Right hindlimb (tissue), 1 donor: ENCODE data around the gene CUTC.
"Not testable (repeated sequence)": the region's sequence is repeated elsewhere in the genome, so short reads cannot be mapped to it uniquely, and the experiment has no call there.

ENCODE experiments used
- DNase-seq: peaks from one replicate; pipeline ENCODE4 v3.0.0-alpha.2; 2018

CUTC gene

DNA sequence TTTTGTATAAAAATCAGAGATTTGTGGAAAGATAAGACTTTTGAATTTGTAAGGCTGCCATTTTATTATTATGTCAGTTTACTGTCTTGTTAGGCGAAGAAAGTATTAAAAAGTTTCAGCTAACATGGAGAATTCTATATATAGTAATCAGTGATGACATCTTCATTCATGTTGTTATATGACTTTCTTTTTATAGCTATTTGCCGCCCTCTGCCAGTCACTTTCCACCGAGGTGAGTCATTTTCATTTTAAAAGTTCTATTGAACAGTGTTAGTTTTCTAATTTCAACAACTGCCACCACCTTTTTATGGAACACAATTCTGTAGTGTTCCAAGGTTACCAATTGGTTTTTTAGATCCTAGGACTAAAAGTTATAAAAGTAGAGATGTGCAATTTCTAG lies 11.8 kb downstream of the CUTC start:
- no peak for DNase-seq

DNA sequence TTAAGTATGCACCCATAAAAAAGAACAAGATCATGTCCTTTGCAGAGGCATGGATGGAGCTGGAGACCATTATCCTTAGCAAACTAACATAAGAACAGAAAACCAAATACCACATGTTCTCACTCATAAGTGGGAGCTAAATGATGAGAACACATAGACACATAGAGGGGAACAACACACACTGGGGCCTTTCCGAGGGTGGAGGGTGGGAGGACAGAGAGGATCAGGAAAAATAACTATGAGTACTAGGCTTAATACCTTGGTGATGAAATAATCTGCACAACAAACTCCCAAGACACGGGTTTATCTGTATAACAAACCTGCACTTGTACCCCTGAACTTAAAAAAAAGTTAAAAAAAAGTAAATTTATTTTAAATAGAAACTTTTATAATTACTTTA lies 14.1 kb downstream of the CUTC start:
- not testable (repeated sequence) for DNase-seq

DNA sequence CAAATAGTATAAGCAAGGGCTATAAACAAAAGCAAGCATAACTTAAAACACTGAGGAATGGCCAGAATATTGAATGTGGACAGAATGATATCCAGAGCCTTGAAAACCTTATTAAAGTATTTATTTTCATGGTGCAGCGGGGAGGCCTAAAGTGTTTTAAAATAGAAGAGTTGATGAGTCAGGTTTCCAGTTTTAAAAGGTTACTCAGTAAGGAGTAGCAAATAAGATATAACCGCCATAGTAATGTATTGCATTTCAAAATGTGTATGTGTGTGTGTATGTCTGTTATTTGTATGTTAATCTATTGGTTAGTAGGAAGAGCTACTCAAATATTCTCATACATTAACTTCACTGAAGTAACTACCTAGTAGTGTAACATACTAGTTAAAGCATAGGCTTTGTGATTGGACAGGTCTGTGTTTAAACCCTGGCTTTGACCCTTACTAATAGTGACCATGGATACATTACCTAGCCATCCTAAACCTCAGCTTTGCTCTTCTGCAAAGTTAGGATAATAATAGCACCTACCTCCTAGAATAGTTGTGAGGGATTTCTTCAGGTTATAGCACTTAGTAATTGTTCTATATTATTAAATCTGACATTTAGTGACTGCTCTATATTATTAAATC lies 16.9 kb downstream of the CUTC start:
- DNase-seq = no peak

DNA sequence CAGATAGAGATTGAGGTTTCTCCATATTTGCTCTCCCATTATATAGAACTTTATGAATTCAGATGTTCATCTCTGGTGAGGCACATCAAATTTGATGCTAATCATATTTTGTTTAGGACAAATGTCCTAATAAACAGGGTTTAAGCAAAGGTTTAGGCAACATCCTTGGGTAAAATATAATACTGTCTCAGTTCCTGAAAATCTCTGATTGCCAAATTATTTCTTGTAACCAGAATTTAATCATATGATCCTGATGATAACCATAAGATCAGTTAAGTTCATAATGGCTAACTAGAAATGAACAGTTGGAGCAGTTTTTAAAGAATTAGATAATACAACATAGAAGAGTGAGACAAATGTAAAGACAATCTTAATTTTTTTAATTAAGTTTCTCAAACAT lies 18.6 kb downstream of the CUTC start:
- DNase-seq = no peak

DNA sequence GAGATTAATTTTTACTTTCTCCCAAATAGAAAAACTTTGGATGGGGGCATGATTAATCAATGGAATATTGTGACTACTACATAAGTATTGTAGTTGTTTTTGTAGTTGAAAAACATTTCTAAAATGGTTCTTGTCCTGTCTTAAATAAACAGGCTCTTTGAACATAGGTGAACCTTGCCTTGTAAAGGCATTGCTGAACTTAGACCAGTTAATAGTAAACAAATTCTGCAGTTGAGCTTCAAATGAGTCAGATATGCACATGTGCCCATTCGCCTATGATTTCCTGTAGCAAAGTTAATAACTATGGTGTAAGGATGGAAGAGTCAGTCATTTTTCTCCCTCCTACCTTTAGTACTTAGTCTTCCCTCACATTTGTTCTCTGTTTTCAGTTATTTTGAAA lies 22.6 kb downstream of the CUTC start:
- DNase-seq = no peak

DNA sequence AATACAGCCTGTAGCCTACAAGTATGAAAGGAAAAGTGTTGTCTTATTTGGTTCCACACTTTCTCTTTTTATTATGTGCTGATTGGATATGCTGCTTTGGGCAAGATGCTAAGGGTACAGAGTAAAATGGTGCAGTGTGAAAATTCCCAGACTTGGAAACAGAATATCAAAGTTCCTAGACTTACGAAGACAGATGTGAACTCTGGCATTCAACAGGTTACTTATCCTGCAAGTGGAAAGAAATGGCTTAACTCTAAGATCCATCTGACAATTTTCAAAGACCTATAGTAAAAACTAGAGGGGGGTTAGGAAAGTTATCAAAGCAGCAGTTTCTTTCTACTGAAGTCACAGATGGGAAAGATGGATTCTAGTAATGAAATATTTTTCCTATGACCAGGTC lies 24.1 kb downstream of the CUTC start:
- no peak for DNase-seq

DNA sequence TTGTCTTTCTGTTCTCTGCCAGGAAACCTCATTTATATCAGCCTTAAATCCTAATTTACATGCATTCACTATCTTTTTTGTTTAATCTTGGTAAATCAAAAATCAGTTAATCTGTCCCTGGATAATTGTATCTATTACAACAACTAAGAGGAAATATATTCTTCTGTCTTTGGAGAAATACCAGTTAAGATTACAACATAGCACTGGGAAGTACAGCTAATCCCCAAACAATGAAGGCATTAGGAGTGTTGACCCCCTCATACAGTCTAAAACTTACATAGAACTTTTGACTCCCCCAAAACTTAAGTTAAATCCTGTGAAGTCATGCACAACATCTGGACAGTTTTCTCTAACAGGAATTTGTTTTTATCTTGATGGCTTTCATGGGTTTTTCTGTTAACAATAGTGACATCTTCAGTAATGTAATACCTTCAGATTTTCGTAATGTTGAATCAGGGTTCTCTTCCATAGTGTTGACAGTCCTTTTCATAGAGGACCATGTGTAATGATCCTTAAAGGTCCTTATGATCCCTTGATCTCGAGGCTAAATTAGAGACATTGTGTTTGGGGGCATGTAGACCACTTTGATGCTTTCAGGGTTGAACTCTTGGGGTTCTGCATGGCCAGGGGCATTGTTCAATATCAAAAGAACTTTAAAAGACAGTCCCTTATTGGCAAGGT lies 26.3 kb downstream of the CUTC start:
- no peak for DNase-seq

DNA sequence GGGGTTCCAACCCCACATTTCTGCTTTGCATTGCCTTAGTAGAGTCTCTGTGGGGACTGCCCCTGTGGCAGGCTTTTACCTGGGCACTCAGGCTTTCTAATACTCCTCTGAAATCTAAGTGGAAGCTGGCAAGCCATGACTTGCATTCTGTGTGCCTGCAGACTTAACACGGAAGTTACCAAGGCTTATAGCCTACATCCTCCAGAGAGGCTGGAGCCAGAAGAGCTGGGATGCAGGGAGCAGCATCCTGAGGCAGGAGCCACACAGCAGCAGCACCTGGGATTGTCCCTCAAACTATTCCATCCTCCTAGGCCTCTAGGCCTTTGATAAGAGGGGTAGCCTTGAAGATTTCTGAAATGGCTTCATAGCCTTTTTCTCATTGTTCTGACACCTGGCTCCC lies 28.3 kb downstream of the CUTC start:
- no peak for DNase-seq

DNA sequence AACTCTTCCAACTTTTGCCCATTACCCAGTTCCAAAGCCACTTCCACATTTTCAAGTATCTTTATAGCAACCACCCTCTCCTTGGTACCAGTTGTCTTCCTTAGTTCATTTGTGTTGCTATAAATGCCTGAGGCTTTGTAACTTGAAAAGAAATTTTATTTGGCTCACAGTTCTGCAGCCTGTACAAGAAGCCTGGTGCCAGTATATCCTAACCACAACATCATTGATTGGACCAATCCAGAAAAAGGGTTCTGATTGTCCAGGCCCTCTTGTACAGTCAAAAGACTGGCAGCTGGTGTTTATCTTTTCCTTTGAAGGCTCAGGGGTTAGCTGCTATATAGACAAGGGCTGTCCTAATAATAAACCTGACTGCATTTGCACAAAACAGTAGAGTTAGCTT lies 29.3 kb downstream of the CUTC start:
- no peak for DNase-seq

DNA sequence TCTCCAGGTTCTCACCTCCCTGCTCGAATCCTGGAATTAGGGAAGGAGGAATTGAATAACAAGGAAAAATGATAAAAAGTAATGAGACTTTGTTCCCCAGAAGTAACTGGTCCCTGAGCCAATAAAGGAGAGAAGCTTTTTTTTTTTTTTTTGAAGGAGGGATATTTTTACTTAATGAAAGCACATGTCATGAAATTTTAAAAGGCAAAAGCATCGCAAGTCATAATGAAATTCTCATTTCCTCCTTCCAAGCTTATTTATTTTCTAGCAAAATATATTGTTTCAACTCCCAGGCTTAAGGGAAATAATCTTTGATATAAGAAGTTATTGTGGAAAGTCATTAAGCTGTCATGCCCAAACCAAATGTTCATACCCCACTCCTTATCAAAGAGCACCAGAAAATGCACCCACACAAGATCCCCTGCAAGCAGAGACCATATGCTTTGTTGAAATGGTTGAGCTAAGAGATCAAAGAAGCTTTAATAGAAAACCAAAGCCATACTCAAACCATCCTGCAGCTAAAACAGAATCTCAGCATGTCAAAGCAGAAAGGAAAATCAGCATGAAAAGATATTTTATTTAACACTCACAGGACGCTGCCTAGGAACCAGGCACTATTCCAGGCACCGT lies 33.8 kb downstream of the CUTC start:
- no peak for DNase-seq

DNA sequence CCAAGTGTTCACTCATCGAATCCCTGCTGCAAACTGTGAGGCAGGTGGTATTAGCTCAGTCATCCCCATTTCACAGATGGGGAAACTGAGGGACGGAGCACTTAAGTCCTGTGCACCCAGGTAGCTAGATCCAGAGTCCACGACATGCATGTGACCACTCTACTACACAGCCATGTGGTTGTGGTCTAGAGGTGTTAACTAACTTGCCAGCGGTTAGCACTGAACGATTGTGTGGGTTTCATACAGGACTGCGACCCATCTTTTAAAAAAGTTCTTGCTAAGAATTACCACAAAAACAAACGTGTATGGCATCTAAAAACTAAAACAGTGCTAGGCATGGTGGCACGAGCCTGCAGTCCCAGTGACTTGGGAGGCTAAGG lies 34.3 kb downstream of the CUTC start:
- DNase-seq = no peak

DNA sequence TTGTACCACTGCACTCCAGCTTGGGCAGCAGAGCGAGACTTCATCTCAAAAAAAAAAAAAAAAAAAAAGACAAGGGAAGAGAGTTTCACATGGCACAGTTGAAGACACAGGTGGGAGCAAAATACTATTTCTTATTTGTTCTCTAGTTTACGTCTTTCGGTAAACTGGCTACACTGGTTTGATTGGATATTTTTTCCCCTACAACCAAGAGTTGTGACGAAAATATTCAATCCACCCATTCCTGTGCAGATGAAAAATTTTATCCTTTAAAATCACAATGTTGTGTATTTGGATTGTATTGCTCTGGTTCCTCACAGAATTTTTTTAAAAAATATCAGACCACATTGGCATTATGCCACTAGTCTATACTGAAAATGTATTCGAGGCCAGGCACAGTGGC lies 35.9 kb downstream of the CUTC start:
- no peak for DNase-seq

DNA sequence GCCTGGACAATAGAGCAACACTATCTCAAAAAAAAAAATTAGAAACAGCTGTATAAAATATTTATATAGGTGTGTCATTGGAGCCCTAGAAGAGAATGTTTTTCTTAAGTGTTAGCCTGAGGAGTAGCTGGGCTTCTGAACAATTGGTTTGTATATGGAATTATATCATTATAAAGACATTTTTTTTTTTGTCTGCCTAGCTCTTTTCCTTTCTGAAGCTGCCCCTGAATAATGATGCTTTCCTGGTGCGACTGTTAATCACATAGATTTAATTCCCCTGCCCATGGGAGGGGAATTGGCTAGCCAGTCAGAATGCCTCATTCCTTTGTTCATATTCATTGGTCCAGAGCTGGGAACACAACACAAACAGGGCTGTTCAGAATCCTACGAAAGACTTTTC lies 36.5 kb downstream of the CUTC start:
- DNase-seq = no peak

DNA sequence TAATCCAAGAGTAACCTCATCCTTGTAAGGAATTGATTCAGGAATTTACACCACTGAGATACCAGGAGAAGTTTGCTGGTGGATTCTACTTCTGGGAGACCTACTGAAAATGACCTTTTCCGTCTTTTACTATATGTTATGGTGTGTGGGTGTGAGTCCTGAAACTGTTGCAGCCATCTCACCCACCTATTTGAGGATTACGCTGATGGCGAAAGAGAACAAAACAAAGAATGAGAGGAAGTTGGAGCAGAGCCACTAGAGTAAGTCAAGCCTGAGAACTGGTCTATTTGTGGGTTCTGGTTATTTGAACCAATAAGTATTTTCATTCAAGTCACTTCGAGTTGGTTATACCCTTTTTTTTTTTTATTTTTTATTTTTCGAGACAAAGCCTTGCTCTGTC lies 37.7 kb downstream of the CUTC start:
- no peak for DNase-seq

DNA sequence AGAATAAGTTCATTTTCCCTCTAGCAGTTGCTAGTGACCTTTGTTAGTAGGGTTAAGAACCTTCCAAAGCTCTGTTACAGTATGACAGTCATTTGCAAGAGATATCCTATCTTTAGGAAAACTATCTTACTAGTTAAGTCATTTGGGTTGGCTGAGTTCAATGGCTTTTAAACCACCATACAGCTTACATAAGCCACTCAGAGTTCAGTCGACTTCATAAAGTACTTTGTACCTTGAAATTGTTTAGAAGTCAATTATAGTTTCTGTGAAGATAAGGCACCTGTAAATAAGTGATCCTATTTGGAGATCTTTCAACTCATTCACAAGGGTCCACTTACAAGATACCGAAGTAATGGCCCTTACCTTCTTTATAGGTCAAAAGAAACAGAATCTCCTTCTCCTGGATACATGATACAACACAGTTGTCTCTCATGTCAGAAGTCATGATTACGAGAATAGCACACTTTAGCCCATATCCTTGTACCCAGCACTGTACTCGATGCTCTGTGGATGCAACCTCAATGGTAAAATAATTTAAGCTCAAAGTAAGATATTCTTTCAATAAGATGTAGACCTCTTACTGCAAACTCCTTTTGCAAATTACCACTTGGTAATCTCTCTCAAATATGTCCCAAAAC lies 38.5 kb downstream of the CUTC start:
- DNase-seq = no peak

DNA sequence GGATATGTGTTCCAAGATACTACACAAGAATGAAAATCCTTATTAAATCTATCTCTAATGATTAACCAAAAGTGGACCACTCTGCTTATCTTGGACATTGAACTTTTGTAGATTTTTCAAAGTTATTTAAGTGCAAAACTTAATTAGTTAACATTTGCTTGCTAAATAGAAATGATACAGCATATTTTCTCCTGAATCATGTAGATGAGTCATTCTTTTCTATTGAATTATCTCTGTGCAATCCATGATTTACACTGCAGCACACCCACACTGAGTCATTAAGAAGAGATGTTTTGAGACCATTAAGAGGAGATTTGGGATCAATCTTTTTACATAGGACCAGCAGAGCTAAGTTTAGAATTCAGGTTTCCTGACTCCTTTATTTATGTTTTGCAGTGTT lies 43.8 kb downstream of the CUTC start:
- no peak for DNase-seq

DNA sequence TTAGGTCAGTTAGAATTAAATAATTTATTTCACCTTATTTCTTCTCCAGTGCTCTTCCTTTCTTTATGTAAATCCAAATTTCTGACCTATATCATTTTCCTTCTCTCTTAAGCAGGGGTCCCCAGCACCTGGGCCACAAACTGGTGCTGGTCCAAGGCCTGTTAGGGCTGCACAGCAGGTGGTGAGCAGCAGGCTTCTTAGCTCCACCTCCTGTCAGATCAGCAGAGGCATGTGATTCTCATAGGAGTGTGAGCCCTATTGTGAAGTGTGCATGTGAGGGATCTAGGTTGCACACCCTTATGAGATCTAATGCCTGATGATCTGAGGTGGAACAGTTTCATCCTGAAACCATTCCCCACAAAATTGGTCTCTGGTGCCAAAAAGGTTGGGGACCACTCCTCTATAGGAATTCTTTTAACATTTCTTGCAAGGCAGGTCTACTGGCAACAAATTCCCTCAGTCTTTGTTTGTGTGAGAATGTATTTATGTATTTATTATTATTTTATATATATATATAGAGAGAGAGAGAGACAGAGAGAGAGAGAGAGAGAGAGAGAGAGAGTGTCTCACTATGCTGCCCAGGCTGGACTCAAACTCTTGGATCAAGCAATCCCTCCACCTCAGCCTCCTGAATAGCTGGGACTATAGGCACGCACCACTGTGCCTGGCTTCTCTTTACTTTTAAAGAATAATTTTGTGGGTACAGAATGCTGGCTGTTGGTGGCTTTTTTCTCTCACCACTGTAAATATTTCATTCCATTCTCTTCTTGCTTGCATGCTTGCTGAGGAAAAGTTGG lies 46.1 kb downstream of the CUTC start:
- DNase-seq = no peak

DNA sequence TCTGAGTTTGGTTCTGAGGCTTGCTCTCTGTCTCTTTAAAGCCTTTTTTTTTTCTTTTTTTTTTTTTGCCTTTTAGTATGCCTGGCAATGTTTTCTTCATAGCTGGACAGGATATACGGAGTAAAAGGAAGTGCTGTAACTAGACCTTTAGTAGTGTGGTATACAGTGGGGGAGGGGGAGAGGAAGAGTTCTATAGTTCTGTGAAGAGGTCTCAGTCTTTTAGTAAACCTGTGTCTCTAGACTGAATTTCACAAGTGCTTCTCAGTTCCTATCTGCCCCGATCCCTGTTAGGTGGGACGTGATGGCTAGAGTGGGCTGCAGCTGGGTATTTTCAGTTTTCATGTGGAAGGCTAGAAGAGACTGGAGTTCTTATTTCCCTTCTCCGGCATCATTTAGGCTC lies 47.3 kb downstream of the CUTC start:
- DNase-seq = no peak

DNA sequence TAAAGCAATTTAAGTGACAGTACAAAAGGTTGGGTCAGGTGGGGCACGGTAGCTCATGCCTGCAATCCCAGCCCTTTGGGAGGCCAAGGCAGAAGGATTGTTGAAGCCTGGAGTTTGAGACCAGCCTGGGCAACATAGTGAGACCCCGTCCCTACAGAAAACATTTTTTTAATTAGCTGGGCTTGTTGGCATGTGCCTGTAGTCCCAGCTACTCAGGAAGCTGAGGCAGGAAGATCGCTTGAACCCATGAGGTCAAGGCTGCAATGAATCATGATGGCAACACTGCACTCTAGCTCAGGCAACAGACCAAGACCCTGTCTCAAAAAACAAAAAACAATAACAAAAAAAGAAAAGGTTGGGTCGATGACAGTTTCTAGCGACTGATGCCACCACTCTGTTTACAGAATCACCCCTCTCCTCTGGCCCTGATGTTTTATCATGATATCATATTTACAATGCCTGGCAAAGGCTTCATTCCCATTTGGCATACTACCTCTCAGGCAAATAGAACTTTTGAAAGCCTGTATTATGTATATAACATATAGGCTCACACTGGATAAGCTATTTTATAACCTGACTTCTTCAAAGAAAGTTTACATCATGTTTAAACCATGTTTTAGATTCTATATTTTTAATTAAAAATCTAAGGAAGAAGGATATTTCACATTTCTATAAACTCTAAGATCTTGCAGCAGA lies 49.8 kb downstream of the CUTC start:
- DNase-seq = no peak

DNA sequence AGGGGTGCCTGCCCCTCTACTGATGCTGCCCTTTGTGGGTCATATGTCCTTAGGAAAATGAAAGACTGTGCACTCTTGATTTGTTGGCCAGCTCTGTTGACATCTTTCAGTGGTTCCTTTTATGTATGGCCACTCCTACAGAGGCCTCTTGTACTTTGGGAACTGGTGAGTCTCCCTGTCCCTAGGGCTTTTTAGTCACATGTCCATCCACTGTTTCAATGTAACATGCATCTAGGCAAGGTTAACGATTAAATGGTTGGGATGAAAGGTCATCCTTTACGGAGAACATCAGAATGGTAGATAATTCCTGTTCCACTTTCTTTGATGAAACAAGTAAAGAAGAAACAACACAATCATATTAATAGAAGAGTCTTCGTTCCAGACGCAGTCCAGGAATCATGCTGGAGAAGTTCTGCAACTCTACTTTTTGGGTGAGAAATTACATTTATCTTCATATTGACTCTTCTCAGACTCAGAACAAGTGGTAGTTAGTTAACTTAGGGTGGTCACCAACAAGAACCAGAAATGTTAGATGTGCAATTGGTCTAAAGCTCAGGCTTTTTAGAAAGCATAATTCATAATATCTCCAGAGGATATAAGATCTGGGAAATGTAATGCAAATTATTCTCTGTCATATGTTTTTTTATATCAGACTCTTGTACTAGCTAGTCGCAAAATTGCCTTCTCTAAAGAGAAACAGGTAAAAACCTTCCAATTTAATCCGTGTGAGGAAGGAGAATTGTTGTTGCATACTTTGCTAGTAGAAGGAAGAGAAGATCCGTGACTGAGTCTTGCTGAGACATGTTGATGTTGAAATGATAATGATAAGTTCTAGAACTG lies 50.6 kb downstream of the CUTC start, which contains the start of gene ABCC2:
ABCC2 (plus strand) TSS at position 194 of the 840 bp plus-strand sequence; CDS start at position 399, 205 bp downstream.
- DNase-seq = no peak

DNA sequence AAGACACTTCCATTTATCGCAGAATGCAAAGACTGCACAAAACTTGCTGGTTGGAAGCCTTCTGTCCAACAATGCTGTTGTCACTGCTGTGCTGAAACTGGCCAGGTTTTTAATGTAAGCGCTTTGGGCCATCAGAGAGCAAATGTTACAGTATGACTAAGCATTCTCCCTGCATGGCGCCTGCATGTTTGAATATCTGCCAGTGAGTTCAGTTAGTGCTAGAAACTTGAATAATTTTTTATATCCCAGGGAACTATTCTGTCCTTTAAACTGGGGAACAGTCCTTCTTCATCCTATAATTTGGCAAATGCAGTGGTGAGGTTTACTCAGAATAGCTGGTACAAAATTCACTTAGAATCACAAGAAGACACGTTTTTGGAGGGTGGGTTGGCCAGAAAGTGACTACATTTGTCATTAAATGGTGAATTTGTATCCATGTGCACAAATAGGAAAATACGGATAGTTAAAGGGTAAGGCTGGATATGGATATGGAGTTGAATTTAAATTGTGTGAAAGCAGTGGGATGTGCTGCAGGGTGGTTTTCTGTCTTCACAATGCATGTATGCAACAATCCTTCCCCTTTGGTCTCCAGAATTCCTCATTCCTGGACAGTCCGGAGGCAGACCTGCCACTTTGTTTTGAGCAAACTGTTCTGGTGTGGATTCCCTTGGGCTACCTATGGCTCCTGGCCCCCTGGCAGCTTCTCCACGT lies 52.1 kb downstream of the CUTC start:
- DNase-seq = peak; percentile 24
